AG04450 (cell line): ENCODE results near the gene PRKAR1B. TPM values are rescaled to one million over a fixed set of nuclear protein-coding genes. Genes with fewer than 3 reads are reported as not detected.
A peak's percentile ranks its signal among the peaks of the same experiment; 100 is the strongest.

ENCODE experiments used
- CTCF ChIA-PET: fragments of 300-600, 350-600 bp; formaldehyde crosslinking; extraction: SDS; loops from one replicate; lab custom pipeline; 2022; ENCODE audit warnings: antibody characterized with exemption, inconsistent platforms; lab: Charles Lee
- POLR2A ChIA-PET: fragments of 350-600 bp; formaldehyde crosslinking; extraction: SDS; loops from one replicate; lab custom pipeline; 2021; ENCODE audit warnings: antibody characterized with exemption, inconsistent platforms; lab: Yijun Ruan, JAX
- DNase-seq: peaks from one replicate; pipeline ENCODE4 v3.0.0-alpha.2; 2011; ENCODE audit warnings: low read depth, low spot score
- H3K27ac ChIP-seq: one replicate; pipeline ENCODE4 v1.5.1; 2012; ENCODE audit warnings: low read depth, low read length, control low read depth
- H3K27me3 ChIP-seq: one replicate; pipeline ENCODE4 v1.6.0; 2012; ENCODE audit warnings: low read length; ENCODE audit not compliant: control insufficient read depth, insufficient read depth
- H3K4me3 ChIP-seq: 2 replicates; pipeline ENCODE4 v1.5.1; 2011; ENCODE audit warnings: mild to moderate bottlenecking, low read depth, low read length, control low read depth
- H3K9me3 ChIP-seq: 2 replicates; pipeline ENCODE4 v1.5.1; 2012; ENCODE audit warnings: low read length; ENCODE audit not compliant: control insufficient read depth, insufficient read depth
- CTCF ChIP-seq: IDR thresholded peaks from 2 replicates; pipeline ENCODE4 v1.5.1; 2011; ENCODE audit warnings: low read depth, low read length, control low read depth, inconsistent platforms
- polyA plus RNA-seq: library from polyadenylated mRNA; depleted of rRNA; stranded (reverse); fragments of >200 nt; gene quantifications from 2 replicates; pipeline ENCODE4 v1.2.3, GENCODE V29; 2011

The PRKAR1B gene
- polyA plus RNA-seq, 1 experiment = 16.1 TPM

GRCh38 chr7:541661-542060 is 185.4 kb downstream of the PRKAR1B start:
- peaks cover 18% of the 10 kb centered on the region for H3K9me3 ChIP-seq
- H3K27ac ChIP-seq = no peak overlapping the region
- ChIA-PET CTCF (no interaction called here), POLR2A (no interaction called here)
- no peak for TF ChIP-seq CTCF
- no peak for DNase-seq
- no peaks in the 10 kb centered on the region for H3K27me3 ChIP-seq
- no peak overlapping the region for H3K4me3 ChIP-seq

GRCh38 chr7:540997-541396 is 186.1 kb downstream of the PRKAR1B start:
- Histone ChIP-seq H3K27me3 (no peaks in the 10 kb centered on the region), H3K4me3 (no peak overlapping the region), H3K27ac (no peak overlapping the region), H3K9me3 (peaks cover 18% of the 10 kb centered on the region)
- DNase-seq = no peak
- POLR2A ChIA-PET = no interaction called here
- no peak for TF ChIP-seq CTCF
- CTCF ChIA-PET = no interaction called here

GRCh38 chr7:540579-540978 is 186.5 kb downstream of the PRKAR1B start:
- DNase-seq = no peak
- H3K9me3 ChIP-seq = peaks cover 17% of the 10 kb centered on the region
- CTCF ChIA-PET = no interaction called here
- POLR2A ChIA-PET = no interaction called here
- H3K27me3 ChIP-seq = no peaks in the 10 kb centered on the region
- no peak for TF ChIP-seq CTCF
- H3K4me3 ChIP-seq = no peak overlapping the region
- no peak overlapping the region for H3K27ac ChIP-seq

GRCh38 chr7:539731-540411 is 187.2 kb downstream of the PRKAR1B start:
- TF ChIP-seq CTCF = no peak
- H3K27ac ChIP-seq = no peak overlapping the region
- no peaks in the 10 kb centered on the region for H3K27me3 ChIP-seq
- ChIA-PET POLR2A (no interaction called here), CTCF (no interaction called here)
- no peak overlapping the region for H3K4me3 ChIP-seq
- DNase-seq = no peak
- peaks cover 14% of the 10 kb centered on the region for H3K9me3 ChIP-seq

- no peak for DNase-seq
- CTCF ChIA-PET = no interaction called here
- H3K27me3 ChIP-seq = no peaks in the 10 kb centered on the region
- POLR2A ChIA-PET = interaction anchor here (1.0 kb wide), 1 partner anchor 67 kb away, joined by 5 read pairs; no protein-coding TSS in a partner anchor
- no peak overlapping the region for H3K4me3 ChIP-seq
- TF ChIP-seq CTCF = no peak
- peaks cover 14% of the 10 kb centered on the region for H3K9me3 ChIP-seq
- H3K27ac ChIP-seq = peak overlapping the region; percentile 81
Observed at GRCh38 chr7:538764-539685, 188.1 kb downstream of the PRKAR1B start.
